ENCODE data around the gene MYO6.

The MYO6 gene

DNA sequence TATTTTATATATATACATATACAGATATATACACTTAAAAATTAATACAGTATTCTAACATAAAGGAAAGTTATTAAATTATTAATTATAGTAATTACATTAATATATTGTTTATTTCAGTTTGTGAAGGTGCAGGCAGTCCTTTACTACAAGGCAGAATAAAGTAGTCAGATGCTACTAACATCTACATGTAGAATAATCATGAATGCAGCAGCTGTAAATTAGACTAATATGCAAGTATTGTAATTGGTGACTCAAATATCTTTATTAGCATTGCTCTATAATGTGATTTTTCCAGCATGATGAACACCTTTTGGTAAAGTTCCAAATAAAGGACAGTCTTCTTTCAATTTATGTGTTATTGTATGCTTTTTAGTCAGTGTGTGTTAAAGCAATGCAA lies 17.3 kb downstream of the MYO6 start:
- Histone ChIP-seq H3K9ac (ENCODE audit: low read depth, low read length) (no peak overlapping the region), H3K9me3 (ENCODE audit: insufficient read depth, low read depth, low read length) (no peaks in the 10 kb centered on the region), H3K4me3 (ENCODE audit: low read length) (no peak overlapping the region)

DNA sequence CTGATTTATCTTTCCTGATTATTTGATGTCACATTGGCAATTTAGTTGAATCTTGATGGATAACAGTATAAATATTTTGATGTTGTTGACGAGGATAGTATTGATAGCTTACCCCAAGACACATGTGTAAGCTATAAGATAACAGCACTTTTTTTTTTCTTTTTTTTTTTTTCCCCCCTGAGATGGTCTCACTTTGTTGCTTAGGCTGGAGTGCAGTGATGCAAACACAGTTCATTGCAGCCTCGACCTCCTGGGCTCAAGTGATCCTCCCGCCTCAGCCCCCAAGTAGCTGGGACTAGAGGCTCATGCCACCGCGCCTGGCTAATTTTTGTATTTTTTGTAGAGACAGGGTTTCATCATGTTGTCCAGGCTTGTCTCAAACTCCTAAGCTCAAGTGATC lies 21.8 kb downstream of the MYO6 start:
- H3K36me3 ChIP-seq (ENCODE audit: insufficient read depth, low read depth, low read length) = no peaks in the 10 kb centered on the region
- H3K27ac ChIP-seq (ENCODE audit: low read length) = no peak overlapping the region
- H3K9me3 ChIP-seq (ENCODE audit: insufficient read depth, low read depth, low read length) = no peaks in the 10 kb centered on the region
- H3K4me1 ChIP-seq (ENCODE audit: insufficient read depth, low read length) = 0 out of 2 replicates have a peak, but pooled peaks cover 5% of the 10 kb centered on the region
- no peak overlapping the region for H3K9ac ChIP-seq (ENCODE audit: low read depth, low read length)
- no peak overlapping the region for H3K4me3 ChIP-seq (ENCODE audit: low read length)
- H3K27me3 ChIP-seq (ENCODE audit: insufficient read depth, low read length) = no peaks in the 10 kb centered on the region

More for the DNA sequence above, 17.3 kb downstream of the MYO6 start:
- no peak overlapping the region for H3K27ac ChIP-seq (ENCODE audit: low read length)
- H3K4me1 ChIP-seq (ENCODE audit: insufficient read depth, low read length) = no peaks in the 10 kb centered on the region
- H3K36me3 ChIP-seq (ENCODE audit: insufficient read depth, low read depth, low read length) = no peaks in the 10 kb centered on the region
- no peaks in the 10 kb centered on the region for H3K27me3 ChIP-seq (ENCODE audit: insufficient read depth, low read length)

DNA sequence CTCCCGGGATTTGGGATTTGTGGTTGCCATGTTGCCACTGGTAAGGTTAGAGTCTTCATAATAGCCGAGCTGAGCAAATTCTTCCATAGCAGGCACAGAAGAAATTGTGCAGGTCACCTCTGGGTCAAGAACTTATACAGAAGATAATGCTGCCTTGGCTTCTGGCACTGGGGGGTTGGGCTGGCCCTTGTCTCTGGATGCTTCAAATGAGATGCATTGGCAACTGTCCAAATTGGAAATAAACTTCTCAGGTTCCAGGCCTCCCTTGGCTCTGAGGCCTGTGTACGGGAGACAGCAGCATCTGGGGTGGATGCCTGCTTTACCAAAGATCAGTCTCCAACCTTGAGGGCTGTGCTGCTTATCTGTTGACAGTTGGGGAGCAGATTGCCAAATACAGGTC lies 26.2 kb downstream of the MYO6 start:
- Histone ChIP-seq H3K27ac (ENCODE audit: low read length) (no peak overlapping the region), H3K9me3 (ENCODE audit: insufficient read depth, low read depth, low read length) (no peaks in the 10 kb centered on the region), H3K27me3 (ENCODE audit: insufficient read depth, low read length) (no peaks in the 10 kb centered on the region), H3K36me3 (ENCODE audit: insufficient read depth, low read depth, low read length) (no peaks in the 10 kb centered on the region), H3K9ac (ENCODE audit: low read depth, low read length) (no peak overlapping the region), H3K4me3 (ENCODE audit: low read length) (no peak overlapping the region), H3K4me1 (ENCODE audit: insufficient read depth, low read length) (0 out of 2 replicates have a peak, but pooled peaks cover 5% of the 10 kb centered on the region)

DNA sequence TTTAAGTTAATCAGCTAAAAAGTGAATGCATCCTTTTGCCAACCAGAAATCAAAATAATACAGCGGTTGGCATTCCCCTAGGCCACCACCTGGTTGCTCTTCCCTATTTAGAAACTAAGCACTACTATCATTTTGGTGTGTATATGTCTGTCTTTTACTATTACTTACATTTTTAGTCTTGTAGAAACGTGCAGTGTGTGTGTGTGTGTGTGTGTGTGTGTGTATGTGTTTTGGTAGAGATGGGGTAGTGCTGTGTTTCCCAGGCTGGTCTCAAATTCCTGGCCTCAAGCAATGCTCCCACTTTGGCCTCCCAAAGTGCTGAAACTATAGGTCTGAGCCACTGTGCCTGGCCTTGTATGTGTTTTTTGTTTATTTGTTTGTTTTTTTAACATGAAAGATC lies 27.4 kb downstream of the MYO6 start:
- Histone ChIP-seq H3K27ac (ENCODE audit: low read length) (no peak overlapping the region), H3K9me3 (ENCODE audit: insufficient read depth, low read depth, low read length) (no peaks in the 10 kb centered on the region), H3K9ac (ENCODE audit: low read depth, low read length) (no peak overlapping the region), H3K4me1 (ENCODE audit: insufficient read depth, low read length) (0 out of 2 replicates have a peak, but pooled peaks cover 5% of the 10 kb centered on the region), H3K4me3 (ENCODE audit: low read length) (no peak overlapping the region), H3K27me3 (ENCODE audit: insufficient read depth, low read length) (no peaks in the 10 kb centered on the region), H3K36me3 (ENCODE audit: insufficient read depth, low read depth, low read length) (no peaks in the 10 kb centered on the region)

DNA sequence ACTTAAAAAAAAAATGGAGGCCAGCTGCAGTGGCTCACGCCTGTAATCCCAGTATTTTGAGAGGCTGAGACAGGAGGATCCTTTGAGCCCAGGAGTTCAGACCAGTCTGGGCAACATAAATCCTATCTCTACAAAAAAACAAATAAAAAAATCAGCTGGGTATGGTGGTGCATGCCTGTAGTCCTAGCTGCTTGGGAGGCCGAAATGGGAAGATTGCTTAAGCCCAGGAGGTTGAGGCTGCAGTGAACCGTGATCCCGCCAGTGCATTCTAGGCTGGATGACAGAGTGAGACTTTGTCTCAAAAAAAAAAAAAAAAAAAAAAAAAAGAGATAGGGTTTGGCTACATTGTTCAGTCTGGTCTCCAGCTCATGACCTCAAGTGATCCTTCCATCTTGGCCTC lies 29.7 kb downstream of the MYO6 start:
- H3K36me3 ChIP-seq (ENCODE audit: insufficient read depth, low read depth, low read length) = no peaks in the 10 kb centered on the region
- H3K9ac ChIP-seq (ENCODE audit: low read depth, low read length) = no peak overlapping the region
- H3K4me3 ChIP-seq (ENCODE audit: low read length) = no peak overlapping the region
- no peaks in the 10 kb centered on the region for H3K27me3 ChIP-seq (ENCODE audit: insufficient read depth, low read length)
- no peak overlapping the region for H3K27ac ChIP-seq (ENCODE audit: low read length)
- no peaks in the 10 kb centered on the region for H3K9me3 ChIP-seq (ENCODE audit: insufficient read depth, low read depth, low read length)
- H3K4me1 ChIP-seq (ENCODE audit: insufficient read depth, low read length) = no peaks in the 10 kb centered on the region

DNA sequence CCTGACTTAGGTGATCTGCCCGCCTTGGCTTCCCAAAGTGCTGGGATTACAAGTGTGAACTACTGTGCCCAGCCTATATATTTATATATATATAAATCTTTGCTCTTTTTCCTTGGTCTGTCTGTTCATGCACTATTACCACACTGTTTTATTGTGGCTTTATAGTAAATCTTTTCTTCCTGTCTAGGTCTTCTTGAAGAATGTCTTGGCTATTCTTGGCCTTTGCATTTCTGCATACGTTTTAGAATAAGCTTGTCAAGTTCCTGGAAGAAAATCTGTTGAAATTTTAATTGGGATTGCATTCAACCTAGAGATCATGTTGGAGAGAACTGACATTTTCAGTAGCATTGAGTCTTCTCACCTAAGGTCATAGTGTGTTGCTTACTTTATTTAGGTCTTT lies 37.1 kb downstream of the MYO6 start:
- Histone ChIP-seq H3K4me1 (ENCODE audit: insufficient read depth, low read length) (no peaks in the 10 kb centered on the region), H3K4me3 (ENCODE audit: low read length) (no peak overlapping the region), H3K9ac (ENCODE audit: low read depth, low read length) (no peak overlapping the region)

DNA sequence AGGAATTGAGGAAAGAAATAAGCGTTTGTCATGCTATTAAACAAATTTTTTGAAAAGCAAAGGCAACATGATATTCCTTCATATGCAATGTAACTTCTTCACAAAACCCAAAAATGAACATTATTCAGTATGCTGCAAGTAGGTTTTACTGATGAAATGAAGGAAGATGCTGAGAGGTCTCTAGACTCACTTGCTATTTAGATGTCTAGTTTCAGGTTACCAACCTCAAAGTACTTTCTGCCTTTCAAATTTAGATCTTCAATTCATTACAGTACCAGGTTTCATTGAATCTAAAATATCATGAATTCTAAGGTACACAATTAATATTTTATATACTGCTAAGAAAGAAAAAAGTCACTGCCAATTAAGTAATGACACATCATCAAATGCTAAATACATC lies 39.9 kb downstream of the MYO6 start:
- no peaks in the 10 kb centered on the region for H3K27me3 ChIP-seq (ENCODE audit: insufficient read depth, low read length)
- no peaks in the 10 kb centered on the region for H3K4me1 ChIP-seq (ENCODE audit: insufficient read depth, low read length)
- H3K36me3 ChIP-seq (ENCODE audit: insufficient read depth, low read depth, low read length) = no peaks in the 10 kb centered on the region
- H3K27ac ChIP-seq (ENCODE audit: low read length) = no peak overlapping the region
- H3K9me3 ChIP-seq (ENCODE audit: insufficient read depth, low read depth, low read length) = no peaks in the 10 kb centered on the region
- no peak overlapping the region for H3K9ac ChIP-seq (ENCODE audit: low read depth, low read length)
- H3K4me3 ChIP-seq (ENCODE audit: low read length) = no peak overlapping the region

More for the DNA sequence above, 37.1 kb downstream of the MYO6 start:
- H3K27me3 ChIP-seq (ENCODE audit: insufficient read depth, low read length) = no peaks in the 10 kb centered on the region
- no peaks in the 10 kb centered on the region for H3K9me3 ChIP-seq (ENCODE audit: insufficient read depth, low read depth, low read length)
- H3K36me3 ChIP-seq (ENCODE audit: insufficient read depth, low read depth, low read length) = no peaks in the 10 kb centered on the region
- H3K27ac ChIP-seq (ENCODE audit: low read length) = no peak overlapping the region

DNA sequence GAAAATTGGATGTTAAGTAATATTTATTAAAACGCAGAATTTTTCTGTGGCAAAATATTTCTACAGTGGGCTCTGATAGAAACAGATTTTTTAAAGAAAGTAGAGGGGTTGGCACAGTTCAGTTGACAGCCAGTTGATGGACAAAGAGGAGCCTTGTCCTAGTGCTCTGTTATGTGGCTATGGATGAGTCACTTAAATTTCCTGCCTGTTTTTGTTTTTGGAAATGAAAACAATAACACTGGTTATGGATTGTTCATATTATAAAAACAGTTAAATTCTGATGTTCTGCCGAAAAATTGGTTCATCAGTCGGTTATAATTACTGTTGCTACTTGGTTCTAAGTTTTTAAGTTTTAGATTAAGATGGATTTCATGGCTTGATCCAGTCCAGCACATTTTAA lies 42.8 kb downstream of the MYO6 start:
- Histone ChIP-seq H3K27ac (ENCODE audit: low read length) (no peak overlapping the region), H3K4me1 (ENCODE audit: insufficient read depth, low read length) (no peaks in the 10 kb centered on the region; the same call in 1 of the 2 replicates), H3K9ac (ENCODE audit: low read depth, low read length) (no peak overlapping the region), H3K4me3 (ENCODE audit: low read length) (no peak overlapping the region), H3K9me3 (ENCODE audit: insufficient read depth, low read depth, low read length) (no peaks in the 10 kb centered on the region), H3K27me3 (ENCODE audit: insufficient read depth, low read length) (no peaks in the 10 kb centered on the region), H3K36me3 (ENCODE audit: insufficient read depth, low read depth, low read length) (no peaks in the 10 kb centered on the region)

DNA sequence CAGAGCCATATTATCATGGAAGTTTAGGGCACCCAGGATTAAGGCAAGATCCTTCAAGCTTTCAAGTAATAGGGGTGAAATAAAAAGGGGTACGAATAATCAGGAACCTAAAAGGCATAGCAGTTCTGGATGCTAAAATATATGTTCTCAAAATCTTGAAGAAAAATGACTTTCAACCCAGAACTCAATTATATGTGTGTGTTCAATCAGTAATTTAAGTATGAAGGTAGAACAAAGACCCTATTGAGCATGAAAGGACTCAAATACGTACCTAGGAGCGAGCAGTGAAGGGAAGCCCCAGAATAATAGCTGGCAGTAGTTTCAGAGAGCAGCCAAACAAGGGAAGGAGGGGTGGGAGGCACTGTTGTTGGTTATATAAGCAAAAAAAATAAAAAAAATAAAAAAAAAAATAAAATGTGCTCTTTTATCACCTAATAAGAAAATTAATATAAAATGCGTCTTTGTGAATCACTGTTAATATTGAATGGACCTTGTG lies 45.4 kb downstream of the MYO6 start:
- Histone ChIP-seq H3K27me3 (ENCODE audit: insufficient read depth, low read length) (no peaks in the 10 kb centered on the region), H3K36me3 (ENCODE audit: insufficient read depth, low read depth, low read length) (no peaks in the 10 kb centered on the region), H3K4me1 (ENCODE audit: insufficient read depth, low read length) (no peaks in the 10 kb centered on the region; the same call in 1 of the 2 replicates), H3K9me3 (ENCODE audit: insufficient read depth, low read depth, low read length) (no peaks in the 10 kb centered on the region), H3K4me3 (ENCODE audit: low read length) (no peak overlapping the region), H3K27ac (ENCODE audit: low read length) (no peak overlapping the region), H3K9ac (ENCODE audit: low read depth, low read length) (no peak overlapping the region)

DNA sequence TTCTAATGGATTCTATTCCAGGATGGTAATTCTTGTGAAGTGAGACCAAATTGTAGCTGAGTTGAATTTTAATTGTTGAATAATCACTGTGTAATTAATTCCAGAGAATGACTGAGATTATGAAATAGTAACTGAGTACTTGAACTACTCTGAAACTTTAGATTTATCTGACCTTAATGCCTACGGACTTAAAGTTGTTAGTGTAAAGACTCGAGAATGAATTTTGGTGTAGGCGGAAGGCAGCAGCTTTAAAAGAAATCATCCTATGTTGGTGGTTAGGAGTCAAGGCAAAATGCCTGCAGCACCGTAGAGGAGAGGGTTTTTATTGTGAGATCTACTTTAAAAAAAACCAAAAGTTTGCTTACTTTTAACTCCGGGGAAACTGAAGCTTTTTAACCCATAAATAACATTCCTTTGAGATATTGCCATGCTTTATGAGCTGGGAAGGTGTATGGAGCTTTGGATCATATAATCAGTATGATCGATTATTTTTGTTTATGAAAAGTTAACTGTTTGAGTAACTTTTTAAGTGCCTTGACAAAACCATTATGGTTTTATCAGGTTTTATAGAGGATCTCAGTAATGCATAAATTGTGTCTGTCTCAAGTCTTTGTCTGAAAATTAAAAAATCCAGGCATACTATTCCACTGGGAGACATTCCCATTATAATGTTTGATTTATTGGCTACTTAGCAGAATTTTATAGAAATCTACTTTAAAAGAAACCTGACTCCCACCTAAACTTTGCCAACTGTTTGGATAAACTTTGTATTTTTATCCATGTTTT lies 46.1 kb downstream of the MYO6 start:
- H3K27ac ChIP-seq (ENCODE audit: low read length) = no peak overlapping the region
- H3K4me3 ChIP-seq (ENCODE audit: low read length) = no peak overlapping the region
- no peak overlapping the region for H3K9ac ChIP-seq (ENCODE audit: low read depth, low read length)
- H3K4me1 ChIP-seq (ENCODE audit: insufficient read depth, low read length) = peaks cover 2% of the 10 kb centered on the region; the same call in 1 of the 2 replicates
- H3K27me3 ChIP-seq (ENCODE audit: insufficient read depth, low read length) = no peaks in the 10 kb centered on the region
- H3K9me3 ChIP-seq (ENCODE audit: insufficient read depth, low read depth, low read length) = no peaks in the 10 kb centered on the region
- H3K36me3 ChIP-seq (ENCODE audit: insufficient read depth, low read depth, low read length) = no peaks in the 10 kb centered on the region

DNA sequence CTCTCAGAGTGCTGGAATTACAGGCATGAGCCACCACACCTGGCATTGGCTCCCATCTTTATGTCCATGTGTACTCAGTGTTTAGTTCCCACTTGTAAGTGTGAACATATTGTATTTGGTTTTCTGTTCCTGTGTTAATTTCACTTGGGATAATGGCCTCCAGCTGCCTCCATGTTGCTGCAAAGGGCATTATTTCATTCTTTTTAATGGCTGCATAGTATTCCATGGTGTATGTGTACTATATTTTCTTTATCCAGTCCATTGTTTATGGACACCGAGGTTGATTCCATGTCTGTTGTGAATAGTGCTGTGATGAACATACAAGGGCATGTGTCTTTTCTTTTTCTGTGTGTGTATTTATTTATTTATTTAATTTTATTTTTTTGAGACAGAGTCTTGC lies 47.7 kb downstream of the MYO6 start:
- H3K4me1 ChIP-seq (ENCODE audit: insufficient read depth, low read length) = peaks cover 11% of the 10 kb centered on the region; the same call in 1 of the 2 replicates
- H3K36me3 ChIP-seq (ENCODE audit: insufficient read depth, low read depth, low read length) = no peaks in the 10 kb centered on the region
- no peak overlapping the region for H3K27ac ChIP-seq (ENCODE audit: low read length)
- no peaks in the 10 kb centered on the region for H3K27me3 ChIP-seq (ENCODE audit: insufficient read depth, low read length)
- H3K9ac ChIP-seq (ENCODE audit: low read depth, low read length) = no peak overlapping the region
- H3K9me3 ChIP-seq (ENCODE audit: insufficient read depth, low read depth, low read length) = no peaks in the 10 kb centered on the region
- H3K4me3 ChIP-seq (ENCODE audit: low read length) = no peak overlapping the region

DNA sequence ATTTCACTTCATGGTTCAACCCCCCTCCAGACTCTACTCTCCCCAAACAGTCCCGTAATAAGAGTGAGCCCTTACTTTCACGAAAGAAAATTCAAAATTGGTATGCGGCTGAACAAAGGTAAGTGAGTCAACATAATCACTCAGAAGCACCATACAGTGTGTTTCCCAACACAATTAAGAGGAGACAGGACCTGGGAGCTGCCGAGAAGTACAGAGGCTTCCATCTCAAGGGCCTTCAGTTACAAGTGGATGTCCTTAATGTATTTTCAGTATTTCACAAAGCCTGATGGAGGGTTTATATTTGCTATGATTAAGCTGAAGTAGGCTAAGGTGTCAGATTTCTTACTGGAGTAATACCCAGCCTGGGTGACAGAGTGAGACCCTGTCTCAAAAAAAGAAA lies 51.1 kb downstream of the MYO6 start:
- Histone ChIP-seq H3K36me3 (ENCODE audit: insufficient read depth, low read depth, low read length) (no peaks in the 10 kb centered on the region), H3K9ac (ENCODE audit: low read depth, low read length) (no peak overlapping the region), H3K27ac (ENCODE audit: low read length) (no peak overlapping the region)

More for the DNA sequence above, 51.1 kb downstream of the MYO6 start:
- H3K4me1 ChIP-seq (ENCODE audit: insufficient read depth, low read length) = peaks cover 11% of the 10 kb centered on the region; the same call in 1 of the 2 replicates
- no peaks in the 10 kb centered on the region for H3K9me3 ChIP-seq (ENCODE audit: insufficient read depth, low read depth, low read length)
- H3K4me3 ChIP-seq (ENCODE audit: low read length) = no peak overlapping the region
- no peaks in the 10 kb centered on the region for H3K27me3 ChIP-seq (ENCODE audit: insufficient read depth, low read length)

Data from iPS-20b (cell line).